ENCODE data around the gene PHACTR3. TPM values are rescaled to one million over a fixed set of nuclear protein-coding genes. Genes with fewer than 3 reads are reported as not detected.

Gene PHACTR3
- total RNA-seq, 1 donor from 2014 or later: 8.7 TPM

DNA sequence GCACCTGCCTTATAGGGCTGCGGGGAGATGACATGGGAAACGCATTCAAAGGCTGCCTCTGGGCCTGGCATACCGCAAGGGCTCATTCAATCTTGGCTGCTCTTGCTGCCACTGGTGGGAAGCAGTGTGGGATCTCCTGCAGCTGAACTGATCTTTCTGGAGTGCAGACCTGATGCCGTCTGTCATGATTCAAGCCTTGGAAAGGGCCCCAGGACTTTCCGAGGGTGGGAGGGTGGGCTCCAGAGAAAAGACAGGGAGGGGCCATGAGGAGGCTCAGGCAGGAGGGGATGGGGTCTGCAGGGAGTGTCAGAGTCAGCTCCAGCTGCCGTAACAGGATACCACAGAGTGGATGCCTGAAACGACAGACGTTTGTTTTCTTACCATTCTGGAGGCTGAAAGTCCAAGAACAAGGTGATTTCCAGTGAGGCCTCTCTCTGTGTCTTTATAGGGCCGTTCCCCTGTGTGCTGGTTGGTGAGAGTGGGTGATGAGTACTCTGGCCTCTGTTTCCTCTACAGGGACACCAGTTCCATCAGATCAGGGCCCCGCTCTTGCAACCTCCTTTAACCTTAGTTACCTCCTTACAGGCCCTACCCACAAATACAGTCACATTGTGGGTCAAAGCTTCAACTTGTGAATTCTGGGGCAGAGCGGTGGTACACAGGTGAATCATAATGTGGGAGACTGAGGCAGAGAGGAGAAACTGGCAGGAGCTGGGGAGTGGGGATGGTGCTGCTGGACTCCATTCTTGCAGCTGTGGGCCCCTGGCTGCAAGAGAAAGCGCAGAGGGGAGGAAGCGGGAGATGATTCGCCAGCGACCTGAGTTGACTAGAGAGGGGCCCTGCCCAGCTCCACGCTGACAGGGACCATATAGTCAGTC is 180.7 kb downstream of the PHACTR3 start:
- Mint-ChIP-seq H3K9me3 (ENCODE audit: unreplicated experiment) (no peaks in the 10 kb centered on the region), H3K4me1 (ENCODE audit: unreplicated experiment) (no peaks in the 10 kb centered on the region), H3K27ac (ENCODE audit: unreplicated experiment) (no peak overlapping the region), H3K4me3 (ENCODE audit: unreplicated experiment) (no peak overlapping the region), H3K27me3 (ENCODE audit: unreplicated experiment) (no peaks in the 10 kb centered on the region), H3K36me3 (ENCODE audit: low read depth, unreplicated experiment) (peaks cover 9% of the 10 kb centered on the region)
- TF ChIP-seq, protein P1, sequence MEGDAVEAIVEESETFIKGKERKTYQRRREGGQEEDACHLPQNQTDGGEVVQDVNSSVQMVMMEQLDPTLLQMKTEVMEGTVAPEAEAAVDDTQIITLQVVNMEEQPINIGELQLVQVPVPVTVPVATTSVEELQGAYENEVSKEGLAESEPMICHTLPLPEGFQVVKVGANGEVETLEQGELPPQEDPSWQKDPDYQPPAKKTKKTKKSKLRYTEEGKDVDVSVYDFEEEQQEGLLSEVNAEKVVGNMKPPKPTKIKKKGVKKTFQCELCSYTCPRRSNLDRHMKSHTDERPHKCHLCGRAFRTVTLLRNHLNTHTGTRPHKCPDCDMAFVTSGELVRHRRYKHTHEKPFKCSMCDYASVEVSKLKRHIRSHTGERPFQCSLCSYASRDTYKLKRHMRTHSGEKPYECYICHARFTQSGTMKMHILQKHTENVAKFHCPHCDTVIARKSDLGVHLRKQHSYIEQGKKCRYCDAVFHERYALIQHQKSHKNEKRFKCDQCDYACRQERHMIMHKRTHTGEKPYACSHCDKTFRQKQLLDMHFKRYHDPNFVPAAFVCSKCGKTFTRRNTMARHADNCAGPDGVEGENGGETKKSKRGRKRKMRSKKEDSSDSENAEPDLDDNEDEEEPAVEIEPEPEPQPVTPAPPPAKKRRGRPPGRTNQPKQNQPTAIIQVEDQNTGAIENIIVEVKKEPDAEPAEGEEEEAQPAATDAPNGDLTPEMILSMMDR (IDR thresholded peaks at IDR 0.05; ENCODE audit: unreplicated experiment): no peak
- no peak for DNase-seq (ENCODE audit: low spot score)

DNA sequence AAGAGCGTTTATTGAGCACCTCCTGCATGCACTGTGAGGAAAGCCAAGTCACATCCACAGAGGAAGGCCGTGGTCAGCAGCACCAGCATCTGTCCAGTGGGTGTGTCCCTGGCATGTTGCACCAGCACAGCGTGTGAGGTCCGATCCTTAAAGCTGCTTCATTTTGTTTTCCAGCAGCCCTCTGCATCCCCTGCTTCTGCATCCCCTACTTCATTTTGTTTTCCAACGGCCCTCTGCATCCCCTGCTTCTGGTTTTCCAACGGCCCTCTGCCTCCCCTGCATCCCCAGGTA is 181.3 kb downstream of the PHACTR3 start:
- DNase-seq (ENCODE audit: low spot score): no peak
- Mint-ChIP-seq H3K36me3 (ENCODE audit: low read depth, unreplicated experiment) (peaks cover 12% of the 10 kb centered on the region), H3K27ac (ENCODE audit: unreplicated experiment) (no peak overlapping the region), H3K4me1 (ENCODE audit: unreplicated experiment) (no peaks in the 10 kb centered on the region), H3K4me3 (ENCODE audit: unreplicated experiment) (no peak overlapping the region), H3K27me3 (ENCODE audit: unreplicated experiment) (no peaks in the 10 kb centered on the region), H3K9me3 (ENCODE audit: unreplicated experiment) (no peaks in the 10 kb centered on the region)
- TF ChIP-seq, protein P1 (IDR thresholded peaks at IDR 0.05; ENCODE audit: unreplicated experiment): no peak

DNA sequence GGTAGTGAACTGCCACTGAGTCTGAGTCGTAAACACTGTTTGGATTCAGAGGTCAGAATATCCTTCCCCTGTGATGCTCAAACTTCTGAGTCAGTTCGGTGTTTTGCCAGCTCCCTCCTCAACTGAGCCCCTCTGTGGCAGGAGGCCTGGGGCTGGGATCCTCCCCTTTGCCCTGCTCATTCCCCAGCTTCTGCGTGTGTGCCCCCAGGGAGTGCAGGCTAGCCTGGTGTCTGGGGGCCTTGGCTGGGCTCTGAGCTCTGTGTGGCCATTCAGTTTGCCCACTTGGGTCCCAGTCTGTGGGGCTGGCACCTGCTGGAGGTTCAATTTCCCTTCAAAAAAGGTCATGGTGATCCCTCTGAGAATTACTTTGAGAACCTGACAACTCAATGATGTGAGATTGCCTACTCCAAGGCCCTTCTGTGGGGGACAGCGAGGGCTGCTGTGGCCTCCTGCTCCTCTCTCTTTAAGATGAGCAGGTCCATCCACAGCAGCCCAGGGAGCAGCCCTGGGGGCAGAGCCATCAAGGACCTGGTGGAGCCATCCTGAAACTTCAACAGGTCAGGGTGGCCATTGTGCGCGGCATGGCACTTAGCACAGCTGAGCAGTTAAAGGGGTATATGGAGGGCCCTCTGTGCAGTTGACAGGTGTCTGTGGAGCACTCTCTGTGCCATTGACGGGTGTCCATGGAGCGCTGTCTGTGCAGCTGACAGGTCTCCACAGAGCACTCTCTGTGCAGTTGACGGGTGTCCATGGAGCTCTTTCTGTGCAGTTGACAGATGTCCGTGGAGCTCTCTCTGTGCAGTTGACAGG is 181.9 kb downstream of the PHACTR3 start:
- H3K9me3 Mint-ChIP-seq (ENCODE audit: unreplicated experiment): no peaks in the 10 kb centered on the region
- H3K4me3 Mint-ChIP-seq (ENCODE audit: unreplicated experiment): no peak overlapping the region
- TF ChIP-seq, protein P1 (IDR thresholded peaks at IDR 0.05; ENCODE audit: unreplicated experiment): no peak
- no peak for DNase-seq (ENCODE audit: low spot score)
- no peaks in the 10 kb centered on the region for H3K4me1 Mint-ChIP-seq (ENCODE audit: unreplicated experiment)
- H3K36me3 Mint-ChIP-seq (ENCODE audit: low read depth, unreplicated experiment): peaks cover 13% of the 10 kb centered on the region
- no peak overlapping the region for H3K27ac Mint-ChIP-seq (ENCODE audit: unreplicated experiment)
- H3K27me3 Mint-ChIP-seq (ENCODE audit: unreplicated experiment): no peaks in the 10 kb centered on the region

DNA sequence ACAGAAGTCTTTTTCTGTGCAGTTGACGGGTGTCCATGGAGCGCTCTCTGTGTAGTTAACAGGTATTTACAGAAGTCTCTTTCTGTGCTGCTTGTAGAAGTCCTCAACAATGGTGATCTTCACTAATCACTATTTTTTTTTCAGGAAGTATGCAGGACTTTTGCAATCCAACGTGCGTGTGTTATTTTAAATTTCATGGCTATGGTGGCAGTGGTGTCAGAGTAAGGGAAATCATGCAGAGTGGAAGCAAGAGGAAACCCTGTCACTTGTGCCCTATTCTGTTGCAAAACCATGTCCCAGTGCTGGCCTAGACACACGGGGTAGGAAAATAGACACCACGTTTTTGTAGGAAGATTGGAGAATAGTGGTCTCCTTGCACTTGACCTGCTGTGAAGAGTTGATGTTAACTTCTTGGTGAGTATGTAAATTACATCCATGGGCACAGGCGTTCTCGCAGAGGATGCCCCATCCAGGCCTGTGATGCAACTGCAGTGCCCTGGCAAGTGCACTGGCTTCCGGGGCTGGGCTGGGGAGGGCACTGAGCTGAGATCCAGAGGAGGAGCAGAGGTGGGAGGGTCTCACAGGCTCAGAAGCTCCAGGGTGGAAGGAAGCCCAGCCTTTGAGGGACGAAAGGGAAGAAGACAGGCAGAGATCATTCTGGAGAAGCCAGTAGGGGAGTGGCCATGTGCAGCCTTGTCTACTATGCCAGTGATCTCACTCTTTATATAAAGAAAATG is 182.6 kb downstream of the PHACTR3 start:
- H3K9me3 Mint-ChIP-seq (ENCODE audit: unreplicated experiment): no peaks in the 10 kb centered on the region
- no peaks in the 10 kb centered on the region for H3K27me3 Mint-ChIP-seq (ENCODE audit: unreplicated experiment)
- TF ChIP-seq, protein P1 (IDR thresholded peaks at IDR 0.05; ENCODE audit: unreplicated experiment): no peak
- peaks cover 13% of the 10 kb centered on the region for H3K36me3 Mint-ChIP-seq (ENCODE audit: low read depth, unreplicated experiment)
- DNase-seq (ENCODE audit: low spot score): no peak
- no peak overlapping the region for H3K4me3 Mint-ChIP-seq (ENCODE audit: unreplicated experiment)
- H3K4me1 Mint-ChIP-seq (ENCODE audit: unreplicated experiment): no peaks in the 10 kb centered on the region
- H3K27ac Mint-ChIP-seq (ENCODE audit: unreplicated experiment): no peak overlapping the region
